Measurements from ENCODE around the gene LAD1. TPM values are rescaled to one million over a fixed set of nuclear protein-coding genes. Genes with fewer than 3 reads are reported as not detected.

The LAD1 gene
- total RNA-seq, 1 donor from 2014 or later = not detected

DNA sequence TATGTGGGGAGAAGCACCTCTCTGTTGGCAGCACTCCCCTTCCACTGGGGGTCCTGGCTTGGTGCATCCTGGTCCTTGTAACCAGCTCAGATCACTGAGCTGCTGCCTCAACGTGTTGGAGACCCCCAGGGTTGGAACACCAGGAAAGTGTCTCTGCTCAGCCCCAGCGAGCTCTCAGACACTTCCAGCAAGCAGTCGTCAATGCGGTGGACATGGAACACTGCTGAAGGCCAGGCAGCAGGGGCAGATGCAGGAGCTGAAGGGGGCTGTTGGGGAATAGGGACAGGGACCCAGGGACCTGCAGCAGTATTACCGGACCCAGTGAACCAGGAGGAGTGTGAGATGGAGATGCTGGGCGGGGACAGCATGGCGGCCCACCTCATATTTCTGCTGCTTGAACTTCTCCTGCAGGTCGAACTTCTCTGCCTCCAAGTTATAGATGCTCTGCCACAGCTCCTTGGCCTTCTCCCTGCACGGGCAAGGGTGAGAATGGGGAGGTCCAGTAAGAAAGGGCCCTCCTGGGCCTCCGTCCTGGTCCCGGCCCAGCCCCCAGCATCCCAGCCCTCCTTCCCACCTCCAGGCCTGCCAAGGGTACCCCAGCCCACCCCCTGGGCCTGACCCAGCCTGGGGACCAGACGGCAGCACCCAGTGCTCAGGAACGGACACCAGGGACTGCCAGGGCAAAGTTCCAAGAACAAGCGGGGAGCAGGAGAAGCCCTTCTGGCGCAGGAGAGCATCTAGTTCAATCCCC is 38.0 kb downstream of the LAD1 start:
- H3K4me3 Mint-ChIP-seq = no peak overlapping the region
- no peaks in the 10 kb centered on the region for H3K4me1 Mint-ChIP-seq
- H3K27ac Mint-ChIP-seq (ENCODE audit: unreplicated experiment) = no peak overlapping the region
- TF ChIP-seq CTCF (conservative IDR thresholded peaks at IDR 0.05) = no peak
- no peak for DNase-seq (ENCODE audit: low read depth, low spot score)
- H3K27me3 Mint-ChIP-seq (ENCODE audit: low read depth) = no peaks in the 10 kb centered on the region
- no peaks in the 10 kb centered on the region for H3K9me3 Mint-ChIP-seq
- no peaks in the 10 kb centered on the region for H3K36me3 Mint-ChIP-seq (ENCODE audit: low read depth)

DNA sequence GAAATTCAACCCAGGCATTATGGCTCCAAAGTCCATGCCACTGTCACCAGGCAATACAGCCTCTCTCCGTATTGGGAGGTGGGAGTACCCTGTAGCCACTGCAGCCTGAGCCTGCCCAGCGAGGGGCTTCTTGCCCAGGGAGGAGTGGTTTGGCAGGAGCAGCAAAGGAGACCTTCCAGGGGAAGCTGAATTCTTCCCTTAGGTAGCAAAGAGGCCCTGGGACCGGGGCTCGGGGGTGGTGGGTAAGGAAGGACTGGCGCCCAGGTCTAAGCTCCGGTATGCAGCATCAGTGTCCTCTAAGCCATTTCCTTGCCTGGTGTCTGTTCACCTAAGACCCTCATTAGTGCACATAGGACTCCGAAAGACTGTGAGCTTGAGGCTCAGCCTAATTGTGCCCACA is 38.6 kb downstream of the LAD1 start:
- TF ChIP-seq CTCF (conservative IDR thresholded peaks at IDR 0.05) = no peak
- Mint-ChIP-seq H3K9me3 (no peaks in the 10 kb centered on the region), H3K27me3 (ENCODE audit: low read depth) (no peaks in the 10 kb centered on the region), H3K27ac (ENCODE audit: unreplicated experiment) (no peak overlapping the region), H3K4me1 (no peaks in the 10 kb centered on the region), H3K4me3 (no peak overlapping the region), H3K36me3 (ENCODE audit: low read depth) (no peaks in the 10 kb centered on the region)
- no peak for DNase-seq (ENCODE audit: low read depth, low spot score)

DNA sequence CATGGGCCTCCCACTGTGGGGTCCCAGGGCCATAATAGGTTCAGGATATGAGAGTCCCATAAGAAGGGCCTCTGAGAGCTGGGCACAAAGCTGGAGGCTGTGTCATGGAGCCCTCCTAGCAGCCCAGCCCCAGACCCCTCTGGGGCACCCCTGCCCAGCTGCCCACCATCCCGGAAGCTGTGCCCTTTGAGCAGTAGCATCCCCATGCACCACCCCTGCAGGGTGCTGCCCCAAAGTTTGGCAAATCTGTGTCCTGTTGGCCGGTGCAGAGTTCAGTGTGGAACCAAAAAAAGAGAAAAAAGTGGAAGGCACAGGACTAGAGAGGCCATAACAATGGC is 39.3 kb downstream of the LAD1 start:
- no peak for TF ChIP-seq CTCF (conservative IDR thresholded peaks at IDR 0.05)
- H3K27ac Mint-ChIP-seq (ENCODE audit: unreplicated experiment) = no peak overlapping the region
- H3K9me3 Mint-ChIP-seq = no peaks in the 10 kb centered on the region
- no peaks in the 10 kb centered on the region for H3K27me3 Mint-ChIP-seq (ENCODE audit: low read depth)
- H3K36me3 Mint-ChIP-seq (ENCODE audit: low read depth) = no peaks in the 10 kb centered on the region
- no peaks in the 10 kb centered on the region for H3K4me1 Mint-ChIP-seq
- H3K4me3 Mint-ChIP-seq = no peak overlapping the region
- no peak for DNase-seq (ENCODE audit: low read depth, low spot score)

DNA sequence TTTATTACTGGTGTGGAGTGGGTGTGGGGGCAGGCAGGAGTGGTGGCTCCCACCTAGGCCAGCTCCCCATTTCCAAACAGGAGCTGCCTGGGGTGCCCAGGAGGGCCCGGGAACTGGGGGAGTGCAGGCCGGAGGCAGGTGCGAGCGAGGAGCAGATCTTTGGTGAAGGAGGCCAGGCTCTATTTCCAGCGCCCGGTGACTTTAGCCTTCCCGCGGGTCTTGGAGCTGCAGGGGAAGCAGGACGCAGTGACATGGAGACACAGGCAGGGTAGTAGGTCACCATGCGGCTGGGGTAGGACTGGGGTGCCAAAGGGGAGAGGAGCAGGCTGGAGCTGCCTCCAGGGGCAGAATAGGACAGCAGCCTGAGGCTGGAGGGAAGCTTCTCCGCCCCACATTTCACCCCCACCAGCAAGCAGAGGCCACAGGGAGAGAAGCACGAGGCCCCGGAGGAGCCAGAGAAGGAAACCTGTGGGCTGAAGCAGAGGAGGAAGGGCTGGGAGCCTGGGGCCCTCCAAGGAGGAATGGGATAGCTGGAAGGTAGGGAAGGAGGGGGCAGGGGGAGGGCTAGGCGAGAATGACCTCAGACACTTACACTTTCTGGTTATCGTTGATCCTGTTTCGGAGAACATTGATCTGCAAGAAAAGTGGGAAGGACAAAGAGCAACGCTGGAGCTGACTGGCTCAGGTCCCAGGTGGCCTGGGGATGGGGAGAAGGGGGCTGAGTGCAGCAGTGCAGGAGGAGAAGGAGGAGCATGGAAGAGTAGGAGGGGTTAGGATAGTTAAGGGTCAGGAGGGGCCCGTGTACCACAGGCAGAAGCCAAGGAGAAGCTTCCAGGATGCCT is 39.9 kb downstream of the LAD1 start:
- Mint-ChIP-seq H3K4me3 (no peak overlapping the region), H3K9me3 (no peaks in the 10 kb centered on the region), H3K36me3 (ENCODE audit: low read depth) (no peaks in the 10 kb centered on the region), H3K4me1 (no peaks in the 10 kb centered on the region), H3K27ac (ENCODE audit: unreplicated experiment) (no peak overlapping the region), H3K27me3 (ENCODE audit: low read depth) (no peaks in the 10 kb centered on the region)
- TF ChIP-seq CTCF (conservative IDR thresholded peaks at IDR 0.05) = no peak
- DNase-seq (ENCODE audit: low read depth, low spot score) = no peak

DNA sequence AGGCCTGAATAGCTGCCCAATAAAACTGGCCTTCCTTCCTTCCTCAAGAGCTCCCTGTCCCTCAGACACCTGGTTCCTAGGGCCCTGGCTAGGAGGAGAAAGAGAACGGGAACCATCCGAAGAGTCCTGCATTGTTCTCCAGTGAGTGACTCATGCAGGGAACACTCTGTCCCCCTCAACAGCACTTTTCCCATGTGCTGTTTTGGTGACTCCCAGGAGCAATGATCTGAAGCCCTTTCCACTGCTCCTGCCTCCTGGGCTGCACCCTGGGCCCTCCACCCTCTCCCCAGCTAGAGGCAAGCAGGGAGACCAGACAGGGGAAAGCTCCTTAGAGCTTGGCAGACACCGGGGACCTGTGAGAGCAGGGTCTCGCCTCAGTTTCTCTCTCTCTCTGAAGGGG is 40.5 kb downstream of the LAD1 start:
- DNase-seq (ENCODE audit: low read depth, low spot score) = no peak
- no peak for TF ChIP-seq CTCF (conservative IDR thresholded peaks at IDR 0.05)
- no peaks in the 10 kb centered on the region for H3K4me1 Mint-ChIP-seq
- H3K27me3 Mint-ChIP-seq (ENCODE audit: low read depth) = no peaks in the 10 kb centered on the region
- H3K36me3 Mint-ChIP-seq (ENCODE audit: low read depth) = no peaks in the 10 kb centered on the region
- H3K4me3 Mint-ChIP-seq = no peak overlapping the region
- H3K27ac Mint-ChIP-seq (ENCODE audit: unreplicated experiment) = no peak overlapping the region
- no peaks in the 10 kb centered on the region for H3K9me3 Mint-ChIP-seq
